CD4-positive, alpha-beta T cell treated with Interferon alpha-2 for 1 hour (primary cell): ENCODE results near the gene GPX5.
"Not testable (repeated sequence)": the region's sequence is repeated elsewhere in the genome, so short reads cannot be mapped to it uniquely, and the experiment has no call there.

Experiments
- DNase-seq, 2 donors: peaks; one replicate each; pipeline ENCODE4 v3.0.0-alpha.2; 2020 to 2022

GPX5 gene, protein sequence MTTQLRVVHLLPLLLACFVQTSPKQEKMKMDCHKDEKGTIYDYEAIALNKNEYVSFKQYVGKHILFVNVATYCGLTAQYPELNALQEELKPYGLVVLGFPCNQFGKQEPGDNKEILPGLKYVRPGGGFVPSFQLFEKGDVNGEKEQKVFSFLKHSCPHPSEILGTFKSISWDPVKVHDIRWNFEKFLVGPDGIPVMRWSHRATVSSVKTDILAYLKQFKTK

DNA sequence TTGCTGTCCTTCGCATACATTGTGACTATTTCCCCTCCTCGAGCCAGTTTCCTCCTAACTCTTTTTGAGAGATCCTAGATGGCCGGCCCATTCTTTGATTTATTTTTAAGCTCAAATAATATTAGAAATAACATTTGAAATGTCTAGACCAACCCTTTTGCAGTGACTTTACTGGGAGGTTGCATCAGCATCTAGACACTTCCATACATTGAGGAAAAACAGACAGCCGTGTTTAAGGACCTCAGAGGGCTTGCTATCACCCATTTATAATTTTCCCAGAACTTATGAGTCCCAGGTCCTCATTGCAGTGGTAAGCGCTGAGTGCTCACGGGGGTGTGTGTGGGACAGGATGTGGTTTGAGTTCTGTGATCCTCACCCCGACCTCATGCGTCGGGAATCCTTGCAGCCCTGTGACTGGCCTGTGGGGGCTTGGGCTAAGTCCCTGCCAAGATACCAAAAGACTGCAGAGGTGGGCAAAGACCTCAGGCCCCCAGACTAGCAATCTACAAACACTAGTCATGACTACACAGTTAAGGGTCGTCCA lies at the start of gene GPX5:
TSS of gene GPX5 (plus strand) at position 386 of the 544 bp plus-strand sequence. CDS start at position 519, 133 bp downstream.
- no peak for DNase-seq

DNA sequence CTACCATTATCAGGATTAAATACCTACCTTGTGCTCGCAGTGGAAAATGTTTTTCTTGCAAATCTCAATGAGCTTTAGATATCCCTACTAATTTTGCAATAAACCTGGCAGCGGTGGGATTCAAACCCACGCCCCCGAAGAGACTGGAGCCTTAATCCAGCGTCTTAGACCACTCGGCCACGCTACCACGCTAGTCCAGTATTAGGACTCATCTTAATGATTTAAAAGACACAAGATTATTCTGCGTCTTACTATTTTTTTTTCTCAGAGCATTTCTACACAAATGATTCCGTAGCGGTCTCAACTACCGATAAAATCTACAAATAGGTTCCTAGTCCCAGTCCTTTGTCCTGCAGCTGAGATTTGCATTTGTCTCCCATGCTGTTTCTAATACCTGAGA lies 47.2 kb upstream of the GPX5 start:
- DNase-seq = no peak

DNA sequence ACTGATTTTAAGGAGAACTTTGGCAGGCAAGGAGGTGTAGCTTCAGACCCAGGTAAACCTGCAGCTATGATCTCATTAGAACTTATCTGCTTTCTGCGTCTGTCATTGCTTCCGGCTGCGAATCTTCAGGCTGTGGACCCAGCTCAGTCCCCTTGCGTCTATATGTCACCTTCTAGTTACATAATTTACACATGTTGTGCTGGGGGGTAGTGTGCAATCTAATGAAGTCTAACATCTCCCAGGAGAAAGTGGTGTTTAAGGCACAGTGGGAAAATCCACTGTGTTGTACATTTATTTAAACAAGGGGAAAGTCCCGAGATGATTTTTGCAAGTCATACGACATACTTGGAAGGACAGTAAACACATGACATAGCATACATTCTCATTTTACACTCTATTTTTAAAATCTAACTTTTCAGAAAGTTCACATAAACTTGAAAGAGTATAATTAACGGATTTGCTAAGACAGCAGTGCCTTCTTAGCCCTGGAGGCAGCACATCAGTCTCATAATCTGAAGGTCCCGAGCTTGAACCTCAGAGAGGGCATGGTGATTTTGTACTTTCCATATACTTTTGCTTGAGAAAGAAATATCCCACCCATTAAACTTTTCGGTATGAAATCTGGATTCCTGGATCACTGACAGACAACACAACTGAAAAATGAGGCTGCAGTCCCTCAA lies 45.3 kb upstream of the GPX5 start:
- DNase-seq = no peak

DNA sequence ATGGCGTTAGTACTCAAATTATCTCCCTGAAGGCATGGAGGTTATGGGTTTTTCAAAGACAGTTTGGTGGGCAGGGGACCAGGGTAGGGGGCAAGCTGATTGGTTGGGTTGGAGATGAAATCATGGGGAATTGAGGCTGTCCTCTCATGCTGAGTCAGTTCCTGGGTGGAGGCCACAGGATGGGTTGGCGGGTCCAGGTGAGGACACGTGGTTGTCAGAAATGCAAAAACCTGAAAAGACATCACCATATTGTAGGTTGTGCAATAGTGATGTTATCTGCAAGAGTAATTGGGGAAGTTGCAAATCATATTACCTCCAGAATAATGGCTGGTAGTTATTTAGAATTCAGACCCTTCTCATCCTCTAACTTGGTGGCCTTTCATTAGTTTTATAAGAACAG lies 40.2 kb upstream of the GPX5 start:
- DNase-seq = no peak

DNA sequence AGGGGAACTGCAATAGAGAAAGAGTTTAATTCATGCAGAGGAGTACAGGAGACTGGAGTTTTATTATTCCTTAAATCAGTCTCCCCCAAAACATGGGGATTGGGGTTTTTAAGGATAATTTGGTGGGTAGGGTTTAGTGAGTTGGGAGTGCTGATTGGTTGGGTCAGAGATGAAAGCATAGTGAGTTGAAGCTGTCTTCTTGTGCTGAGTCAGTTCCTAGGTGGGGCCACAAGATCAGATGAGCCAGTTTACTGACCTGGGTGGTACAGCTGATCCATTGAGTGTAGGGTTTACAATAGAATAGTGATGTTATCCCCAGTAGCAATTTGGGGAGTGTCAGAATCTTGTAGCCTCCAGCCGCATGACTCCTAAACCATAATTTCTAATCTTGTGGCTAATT lies 39.1 kb upstream of the GPX5 start:
- DNase-seq = no peak

DNA sequence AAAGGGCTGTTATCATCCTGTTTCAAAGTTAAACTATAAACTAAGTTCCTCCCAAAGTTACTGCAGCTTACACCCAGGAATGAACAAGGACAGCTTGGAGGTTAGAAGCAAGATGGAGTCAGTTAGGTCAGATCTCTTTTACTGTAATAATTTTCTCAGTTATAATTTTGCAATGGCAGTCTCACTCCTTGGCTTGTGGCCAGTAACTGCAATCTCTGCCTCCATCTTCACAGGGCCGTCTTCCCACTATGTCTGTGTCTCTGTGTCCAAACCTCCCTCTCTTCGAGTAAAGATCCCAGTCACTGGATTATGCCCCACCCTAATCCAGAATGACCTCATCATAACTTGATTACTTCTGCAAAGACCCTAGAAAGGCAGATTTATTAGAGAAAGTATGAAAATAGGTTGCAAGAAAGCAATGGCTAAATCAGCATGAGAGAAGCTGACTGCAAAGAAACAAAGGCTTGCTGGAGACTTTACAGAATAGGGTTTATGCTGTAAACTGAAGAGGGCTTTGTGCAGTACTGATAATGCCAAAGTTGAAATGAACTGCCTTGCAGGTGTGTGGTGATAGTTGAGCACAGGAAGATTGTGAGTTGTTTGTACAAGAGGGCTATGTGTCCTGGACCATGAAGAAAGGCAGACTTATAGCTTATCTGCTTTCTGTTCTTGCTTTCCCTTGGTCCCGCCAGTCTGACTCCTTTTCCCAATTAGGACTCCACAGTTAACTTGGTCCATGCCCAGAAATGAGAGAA lies 38.5 kb upstream of the GPX5 start:
- no peak for DNase-seq

DNA sequence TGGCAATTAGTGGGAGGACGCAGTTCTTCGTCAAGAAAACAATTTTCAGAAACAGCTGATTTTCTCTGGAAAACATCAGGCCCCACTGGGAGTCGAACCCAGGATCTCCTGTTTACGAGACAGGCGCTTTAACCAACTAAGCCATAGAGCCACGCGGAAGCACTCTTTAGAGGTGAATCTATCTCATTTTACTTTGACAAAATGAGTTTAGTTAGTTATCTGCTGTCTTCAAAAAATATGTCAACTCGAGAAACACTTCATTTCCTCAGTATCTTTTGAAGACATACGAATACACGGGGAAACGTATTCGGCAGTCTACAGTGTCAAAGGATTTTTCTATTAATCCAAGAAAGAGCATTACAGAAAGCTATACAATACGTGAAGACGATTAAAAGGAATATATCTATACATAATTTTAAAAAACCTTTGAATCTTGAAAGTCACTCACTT lies 36.7 kb upstream of the GPX5 start:
- peak in 1 of 2 donors; percentile 30 for DNase-seq

DNA sequence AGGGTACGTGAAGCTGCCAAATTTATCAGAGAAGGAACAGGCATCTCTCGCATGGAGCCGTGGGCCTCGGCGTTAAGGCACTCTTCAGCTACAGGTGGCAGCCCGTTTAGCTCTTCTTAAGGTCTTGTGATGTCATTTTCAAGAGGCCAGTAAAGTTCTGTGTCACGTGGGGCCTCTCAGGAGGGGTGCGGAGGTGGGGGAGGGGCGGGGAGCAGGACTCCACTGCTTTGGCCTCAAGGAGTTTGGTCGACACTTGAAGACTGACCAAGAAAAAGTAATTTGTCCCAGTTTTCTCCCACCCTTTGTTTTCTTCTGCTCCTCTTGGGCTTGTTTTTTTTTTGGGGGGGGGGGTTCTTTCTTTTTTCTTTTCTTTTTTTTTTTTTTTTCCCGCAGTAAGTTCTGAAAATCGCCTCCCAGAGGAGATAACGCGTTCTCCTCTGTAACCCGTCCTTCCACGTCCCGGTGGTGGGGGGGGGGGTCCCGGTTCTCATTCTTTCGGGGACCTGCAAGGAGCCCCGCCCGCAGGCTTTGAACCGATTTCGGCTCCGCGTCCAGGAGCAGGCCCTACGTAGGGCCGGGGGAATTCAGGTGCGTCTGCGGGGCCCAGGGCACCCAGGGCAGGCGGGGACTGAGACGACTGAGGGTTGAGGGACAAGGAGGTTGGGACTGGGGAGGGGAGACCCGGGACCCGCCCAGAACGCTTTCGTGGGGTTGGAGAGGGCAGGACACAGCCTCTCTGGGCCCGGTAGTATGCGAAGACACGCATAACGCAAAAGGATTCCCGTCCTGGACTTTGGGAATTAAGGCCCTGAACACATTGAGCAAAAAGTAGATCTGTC lies 36.1 kb upstream of the GPX5 start:
- DNase-seq = peak; percentile 34 to 46

DNA sequence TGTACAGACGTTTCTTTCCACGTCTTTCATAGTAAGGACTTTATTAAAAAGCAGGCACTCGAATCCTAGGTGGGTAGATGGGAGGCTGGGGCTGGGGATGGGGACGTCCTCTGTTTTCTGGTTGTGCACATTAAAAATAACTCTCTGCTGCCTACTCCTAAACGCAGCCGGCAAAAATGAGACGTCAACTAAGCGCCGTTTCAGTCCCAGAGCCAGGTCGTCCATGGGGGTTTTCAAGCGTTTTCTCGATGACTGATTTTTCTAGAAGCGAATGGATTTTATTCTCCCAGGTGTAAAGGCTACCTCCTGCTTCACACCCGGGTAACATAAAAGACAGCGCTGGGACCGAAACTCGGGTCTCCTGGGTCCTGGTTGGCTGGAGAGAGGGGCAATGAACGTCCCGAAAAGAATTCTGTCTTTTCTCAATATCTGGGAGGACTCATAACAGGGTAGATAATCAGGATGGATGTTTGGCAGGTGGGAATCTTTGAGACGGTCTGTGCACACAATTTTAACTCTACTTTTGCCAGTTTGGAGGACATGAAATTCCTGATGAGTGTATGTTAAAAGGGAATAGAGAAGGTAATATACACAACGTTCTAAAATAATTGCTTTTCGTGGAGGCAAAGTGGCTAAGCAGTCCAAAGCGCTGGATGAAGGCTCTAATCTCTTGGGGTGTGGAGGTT lies 35.3 kb upstream of the GPX5 start:
- peak in 1 of 2 donors; percentile 3 for DNase-seq

DNA sequence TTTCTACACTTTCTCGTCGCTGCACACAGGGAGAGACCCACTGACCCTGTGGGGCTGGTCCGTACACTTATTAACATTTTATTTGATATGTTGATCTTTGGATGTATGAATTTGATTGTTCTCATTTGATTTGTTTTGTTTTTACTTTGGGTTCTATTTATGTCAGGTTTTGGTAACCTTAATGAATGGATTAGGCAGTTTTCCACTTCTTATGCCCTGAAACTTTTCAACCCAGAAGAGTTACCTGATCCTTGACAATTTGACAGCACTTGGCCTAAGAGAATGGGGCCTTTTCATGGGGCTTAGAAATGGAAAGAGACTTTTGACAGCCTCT lies 33.7 kb upstream of the GPX5 start:
- no peak for DNase-seq

DNA sequence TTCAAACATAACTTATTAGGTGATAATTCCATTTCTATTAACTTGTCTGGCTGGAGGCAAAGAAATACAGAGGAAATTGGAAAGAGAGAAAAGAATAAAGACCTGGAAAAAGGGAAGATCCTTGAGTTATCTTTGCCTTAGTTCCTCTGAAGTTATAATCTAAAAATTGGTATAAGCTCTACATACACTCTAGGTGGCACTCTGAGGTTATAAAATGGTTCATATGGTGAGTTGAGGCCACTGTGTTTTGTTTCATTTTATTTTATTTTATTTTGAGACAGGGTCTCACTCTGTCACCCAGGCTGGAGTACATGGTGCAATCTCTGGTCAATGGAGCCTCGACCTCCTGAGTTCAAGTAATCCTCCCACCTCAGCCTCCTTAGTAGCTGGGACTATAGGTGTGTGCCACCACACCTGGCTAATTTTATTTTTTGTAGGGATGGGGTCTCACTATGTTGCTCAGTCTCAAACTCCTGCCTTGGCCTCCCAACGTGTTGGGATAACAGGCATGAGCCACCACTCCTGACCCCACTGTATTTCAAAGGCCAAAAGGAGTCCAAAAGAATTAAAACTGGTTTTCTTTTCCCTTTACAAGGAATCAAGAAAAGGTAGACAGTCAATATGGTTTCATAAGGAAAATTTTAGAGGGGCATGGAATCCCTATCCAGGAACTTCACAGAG lies 29.4 kb upstream of the GPX5 start:
- DNase-seq = peak in 1 of 2 donors; percentile 28

DNA sequence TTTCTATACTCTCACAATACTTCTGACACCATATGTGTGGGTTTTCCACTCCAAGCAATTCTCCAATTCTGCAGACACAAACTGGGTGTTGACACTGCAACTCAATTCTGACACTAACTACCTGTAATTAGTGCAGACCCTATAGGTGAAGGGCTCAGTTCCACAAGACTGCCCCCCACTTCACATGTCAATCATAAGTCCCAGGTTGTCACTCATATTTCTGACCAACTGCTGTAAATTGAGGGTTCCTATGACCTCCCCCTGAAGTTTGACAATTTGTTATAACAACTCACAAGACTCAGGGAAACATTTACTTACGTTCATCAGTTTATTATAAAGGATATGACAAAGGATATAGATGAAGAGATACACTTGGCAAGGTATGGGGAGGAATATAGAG lies 28.4 kb upstream of the GPX5 start:
- DNase-seq = no peak

DNA sequence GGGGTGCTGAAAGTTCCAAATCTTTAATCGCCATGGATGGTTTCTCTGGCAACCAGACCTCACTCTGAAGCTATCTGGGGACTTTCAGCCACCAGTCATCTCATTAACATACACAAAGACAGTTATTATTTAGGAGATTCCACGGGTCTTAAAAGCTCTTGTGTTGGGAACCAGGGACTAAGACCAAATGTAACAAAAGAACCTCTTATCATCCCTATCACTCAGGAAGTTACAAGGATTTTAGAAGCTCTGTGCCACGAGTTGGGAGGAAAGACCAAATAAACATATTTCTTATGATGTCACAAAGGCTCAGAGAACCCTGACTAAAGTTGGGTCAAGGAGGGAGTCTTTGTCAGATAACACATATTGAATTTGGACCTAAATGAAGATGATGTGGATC lies 27.8 kb upstream of the GPX5 start:
- no peak for DNase-seq

DNA sequence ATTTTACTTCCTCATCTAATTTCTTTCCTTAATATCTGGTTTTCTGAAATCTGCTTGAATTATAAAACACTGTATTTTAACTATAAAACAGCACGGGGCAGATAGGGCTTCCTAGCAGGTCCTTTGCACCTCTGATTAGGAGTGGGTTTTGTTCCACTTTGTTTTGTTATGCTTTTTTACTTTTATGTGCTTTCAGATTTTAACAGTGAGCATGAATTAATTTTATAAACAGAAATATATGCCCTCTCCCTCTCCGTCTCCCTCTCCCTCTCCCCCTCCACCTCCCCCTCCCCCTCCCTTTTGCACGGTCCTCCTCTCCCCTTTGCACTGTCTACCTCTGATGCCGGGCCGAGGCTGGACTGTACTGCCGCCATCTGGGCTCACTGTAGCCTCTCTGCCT lies 24.4 kb upstream of the GPX5 start:
- no peak for DNase-seq

DNA sequence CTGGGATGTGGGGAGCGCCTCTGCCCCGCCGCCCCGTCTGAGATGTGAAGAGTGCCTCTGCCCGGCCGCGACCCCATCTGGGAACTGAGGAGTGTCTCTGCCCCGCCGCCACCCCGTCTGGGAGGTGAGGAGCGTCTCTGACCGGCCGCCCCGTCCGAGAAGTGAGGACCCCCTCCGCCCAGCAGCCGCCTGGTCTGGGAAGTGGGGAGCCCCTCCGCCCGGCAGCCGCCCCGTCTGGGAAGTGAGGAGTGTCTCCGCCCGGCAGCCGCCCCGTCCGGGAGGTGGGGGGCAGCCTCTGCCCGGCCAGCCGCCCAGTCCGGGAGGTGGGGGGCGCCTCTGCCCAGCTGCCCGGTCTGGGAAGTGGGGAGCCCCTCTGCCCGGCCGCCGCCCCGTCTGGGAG lies 23.5 kb upstream of the GPX5 start:
- not testable (repeated sequence) for DNase-seq

DNA sequence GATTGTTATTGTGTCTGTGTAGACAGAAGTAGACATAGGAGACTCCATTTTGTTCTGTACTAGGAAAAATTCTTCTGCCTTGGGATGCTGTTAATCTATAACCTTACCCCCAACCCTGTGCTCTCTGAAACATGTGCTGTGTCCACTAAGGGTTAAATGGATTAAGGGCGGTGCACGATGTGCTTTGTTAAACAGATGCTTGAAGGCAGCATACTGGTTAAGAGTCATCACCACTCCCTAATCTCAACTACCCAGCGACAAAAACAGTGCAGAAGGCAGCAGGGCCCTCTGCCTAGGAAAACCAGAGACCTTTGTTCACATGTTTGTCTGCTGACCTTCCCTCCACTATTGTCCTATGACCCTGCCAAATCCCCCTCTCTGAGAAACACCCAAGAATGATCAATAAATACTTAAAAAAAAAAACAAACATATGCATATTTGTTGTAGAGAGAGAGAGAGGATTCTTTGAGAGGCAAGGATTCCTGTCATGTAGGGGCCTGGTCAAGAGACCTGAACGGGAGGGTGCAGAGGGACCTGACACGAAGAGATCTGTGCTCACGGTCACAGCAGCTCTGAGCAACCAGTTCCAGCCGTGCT lies 22.9 kb upstream of the GPX5 start:
- DNase-seq = not testable (repeated sequence)

DNA sequence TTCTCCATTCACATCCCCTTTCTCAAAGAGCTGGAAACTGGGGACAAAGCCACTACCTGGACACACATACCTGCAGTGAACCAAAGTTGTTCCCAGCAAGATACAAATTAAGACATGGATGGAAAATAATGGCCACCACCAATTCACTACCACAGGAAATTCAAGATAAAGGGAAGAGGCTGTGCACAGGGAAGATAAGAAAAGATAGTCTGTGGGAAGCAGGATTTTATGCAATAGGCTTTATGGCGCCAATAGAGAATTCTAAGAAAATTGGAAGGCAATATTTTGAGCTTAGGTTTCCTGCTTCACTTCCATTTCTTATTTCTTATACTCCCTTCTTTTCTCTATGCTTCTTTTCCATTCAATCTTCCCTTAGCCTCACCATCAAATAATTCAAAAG lies 19.9 kb upstream of the GPX5 start:
- DNase-seq = no peak

DNA sequence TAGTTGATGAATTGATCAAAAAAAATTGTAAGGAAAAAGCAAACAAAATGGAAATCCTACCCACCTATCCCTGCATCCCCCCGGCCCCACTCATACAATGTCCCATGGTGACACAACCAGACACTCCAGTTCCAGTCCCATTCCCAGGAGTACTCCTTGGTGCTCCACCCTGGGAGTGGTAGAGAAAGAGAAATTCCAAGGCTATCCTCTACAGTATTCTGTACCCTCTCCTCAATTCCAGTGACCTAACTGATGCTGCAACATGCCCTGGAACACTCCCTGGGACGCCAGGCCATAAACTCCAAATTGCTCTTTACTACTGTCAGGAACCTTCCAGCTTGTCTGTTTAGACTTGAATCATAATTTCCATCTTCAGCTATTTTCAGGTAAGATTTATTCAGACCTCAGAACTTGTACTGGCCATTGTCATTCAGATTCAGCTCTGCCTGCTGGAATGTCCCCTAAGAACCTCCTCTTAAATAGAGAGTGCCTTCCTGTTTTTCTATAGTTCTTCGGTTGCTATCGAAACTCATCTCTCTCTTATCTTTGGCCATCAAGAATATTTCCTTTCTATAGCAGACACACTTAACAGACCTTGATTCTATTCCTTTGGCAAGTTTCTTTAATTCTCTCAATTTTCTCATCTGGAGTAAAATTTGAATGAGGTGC lies 18.7 kb upstream of the GPX5 start:
- DNase-seq = peak in 1 of 2 donors; percentile 8

DNA sequence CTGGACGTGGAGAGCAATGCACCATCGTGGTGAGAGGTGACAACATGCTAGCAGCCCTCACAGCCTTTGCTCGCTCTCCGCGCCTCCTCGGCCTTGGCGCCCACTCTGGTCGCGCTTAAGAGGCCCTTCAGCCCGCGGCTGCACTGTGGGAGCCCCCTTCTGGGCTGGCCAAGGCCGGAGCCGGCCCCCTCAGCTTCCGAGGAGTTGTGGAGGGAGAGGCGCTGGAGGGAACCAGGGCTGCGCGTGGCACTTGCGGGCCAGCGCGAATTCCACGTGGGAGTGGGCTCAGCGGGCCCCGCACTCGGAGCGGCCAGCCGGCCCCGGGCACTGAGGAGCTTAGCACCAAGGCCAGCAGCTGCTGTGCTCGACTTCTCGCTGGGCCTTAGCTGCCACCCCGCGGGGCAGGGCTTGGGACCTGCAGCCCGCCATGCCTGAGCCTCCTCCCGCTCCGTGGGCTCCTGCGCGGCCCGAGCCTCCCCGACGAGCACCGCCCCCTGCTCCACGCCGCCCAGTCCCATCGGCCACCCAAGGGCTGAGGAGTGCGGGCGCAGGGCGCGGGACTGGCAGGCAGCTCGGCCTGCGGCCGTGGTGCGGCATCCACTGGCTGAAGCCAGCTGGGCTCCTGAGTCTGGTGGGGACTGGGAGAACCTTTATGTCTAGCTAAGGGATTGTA lies 13.9 kb upstream of the GPX5 start:
- no peak for DNase-seq

DNA sequence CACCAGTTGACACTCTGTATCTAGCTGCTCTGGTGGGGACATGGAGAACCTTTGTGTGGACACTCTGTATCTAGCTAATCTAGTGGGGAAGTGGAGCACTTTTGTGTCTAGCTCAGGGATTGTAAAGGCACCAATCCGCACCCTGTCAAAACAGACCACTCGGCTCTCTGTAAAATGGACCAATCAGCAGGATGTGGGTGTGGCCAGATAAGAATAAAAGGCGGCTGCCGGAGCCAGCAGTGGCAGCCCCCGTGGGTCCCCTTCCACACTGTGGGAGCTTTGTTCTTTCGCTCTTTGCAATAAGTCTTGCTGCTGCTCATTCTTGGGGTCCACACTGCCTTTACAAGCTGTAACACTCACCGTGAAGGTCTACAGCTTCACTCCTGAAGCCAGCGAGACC lies 13.3 kb upstream of the GPX5 start:
- DNase-seq = not testable (repeated sequence)
